ENCODE results near the gene GNA14.
"Not testable (repeated sequence)": the region's sequence is repeated elsewhere in the genome, so short reads cannot be mapped to it uniquely, and the experiment has no call there.

GNA14 gene

GRCh38 chr9:77586591-77586990, 61.5 kb downstream of the GNA14 start:
- H3K27ac ChIP-seq = no peak overlapping the region
- TF ChIP-seq ZFX (IDR thresholded peaks at IDR 0.05; ENCODE audit: borderline replicate concordance) = no peak
- TF ChIP-seq, protein P1, sequence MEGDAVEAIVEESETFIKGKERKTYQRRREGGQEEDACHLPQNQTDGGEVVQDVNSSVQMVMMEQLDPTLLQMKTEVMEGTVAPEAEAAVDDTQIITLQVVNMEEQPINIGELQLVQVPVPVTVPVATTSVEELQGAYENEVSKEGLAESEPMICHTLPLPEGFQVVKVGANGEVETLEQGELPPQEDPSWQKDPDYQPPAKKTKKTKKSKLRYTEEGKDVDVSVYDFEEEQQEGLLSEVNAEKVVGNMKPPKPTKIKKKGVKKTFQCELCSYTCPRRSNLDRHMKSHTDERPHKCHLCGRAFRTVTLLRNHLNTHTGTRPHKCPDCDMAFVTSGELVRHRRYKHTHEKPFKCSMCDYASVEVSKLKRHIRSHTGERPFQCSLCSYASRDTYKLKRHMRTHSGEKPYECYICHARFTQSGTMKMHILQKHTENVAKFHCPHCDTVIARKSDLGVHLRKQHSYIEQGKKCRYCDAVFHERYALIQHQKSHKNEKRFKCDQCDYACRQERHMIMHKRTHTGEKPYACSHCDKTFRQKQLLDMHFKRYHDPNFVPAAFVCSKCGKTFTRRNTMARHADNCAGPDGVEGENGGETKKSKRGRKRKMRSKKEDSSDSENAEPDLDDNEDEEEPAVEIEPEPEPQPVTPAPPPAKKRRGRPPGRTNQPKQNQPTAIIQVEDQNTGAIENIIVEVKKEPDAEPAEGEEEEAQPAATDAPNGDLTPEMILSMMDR (IDR thresholded peaks at IDR 0.05) = no peak

DNA sequence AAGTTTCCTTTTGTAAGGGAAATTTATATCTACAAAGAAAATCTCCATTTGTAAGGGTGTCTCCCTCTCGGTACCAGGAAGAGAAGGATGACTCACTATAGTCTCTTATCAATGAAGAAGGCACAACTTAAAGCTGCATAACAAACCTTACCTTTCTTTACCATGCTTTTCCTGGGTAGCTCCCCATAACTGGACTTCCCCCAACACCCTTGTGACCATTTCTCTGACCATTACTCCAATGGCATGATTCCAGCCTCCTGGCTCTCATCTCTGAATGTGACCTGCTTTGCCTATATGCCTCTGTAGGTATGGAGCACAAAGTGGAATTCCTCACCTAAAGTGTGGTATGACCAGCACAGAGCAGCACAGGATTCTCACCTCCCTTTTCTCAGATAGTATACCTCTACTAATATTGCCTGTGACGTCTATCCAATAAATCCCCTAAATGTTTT, 62.8 kb downstream of the GNA14 start:
- H3K27ac ChIP-seq = no peak overlapping the region
- TF ChIP-seq ZFX (IDR thresholded peaks at IDR 0.05; ENCODE audit: borderline replicate concordance) = no peak
- TF ChIP-seq, protein P1 (IDR thresholded peaks at IDR 0.05) = no peak

DNA sequence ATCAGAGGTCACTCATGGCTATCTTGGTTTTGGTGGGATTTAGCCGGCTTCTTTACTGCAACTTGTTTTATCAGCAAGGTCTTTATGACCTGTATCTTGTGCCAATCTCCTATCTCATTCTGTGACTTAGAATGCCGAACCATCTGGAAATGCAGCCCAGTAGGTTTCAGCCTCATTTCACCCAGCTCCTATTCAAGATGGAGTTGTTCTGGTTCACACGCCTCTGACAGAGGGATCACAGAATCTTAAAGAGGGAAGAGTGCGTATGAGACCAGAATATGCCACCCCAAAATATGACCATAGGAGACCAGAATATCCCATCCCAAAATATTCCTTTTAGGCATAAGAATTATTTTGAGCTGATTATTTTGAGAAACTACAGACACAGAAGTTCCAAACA, 63.2 kb downstream of the GNA14 start:
- H3K27ac ChIP-seq = not testable (repeated sequence)

DNA sequence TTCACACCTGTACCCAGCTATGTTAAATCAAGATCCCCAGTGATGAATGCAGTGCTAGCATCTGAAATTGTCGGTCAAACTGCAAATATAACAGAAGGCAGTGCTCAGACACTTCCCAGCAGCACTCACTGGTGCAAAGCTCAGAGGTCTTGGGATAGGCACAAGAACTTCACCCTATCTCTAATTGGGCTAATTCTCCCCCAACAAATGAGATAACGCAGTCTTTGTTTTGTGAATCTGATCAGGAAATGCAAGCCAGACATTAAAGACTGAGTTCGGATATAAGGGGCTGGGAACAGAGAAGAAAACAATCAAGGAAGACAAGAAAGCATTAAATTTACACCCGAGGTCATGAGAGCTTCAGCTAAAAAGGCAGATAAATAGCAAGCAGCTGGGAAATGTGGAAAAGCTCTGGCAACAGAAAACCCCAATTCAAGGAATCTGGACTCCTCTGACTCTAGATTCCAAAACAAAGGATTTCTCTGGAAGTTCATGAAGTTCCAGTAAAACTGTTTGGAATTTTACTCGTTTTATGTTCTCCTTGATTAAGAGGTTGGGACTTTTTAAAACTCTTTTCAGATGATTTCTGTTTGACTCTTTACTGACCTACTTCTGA, 65.1 kb downstream of the GNA14 start:
- no peak overlapping the region for H3K27ac ChIP-seq
- TF ChIP-seq, protein P1 (IDR thresholded peaks at IDR 0.05) = no peak
- no peak for TF ChIP-seq ZFX (IDR thresholded peaks at IDR 0.05; ENCODE audit: borderline replicate concordance)

GRCh38 chr9:77582525-77582924, 65.6 kb downstream of the GNA14 start:
- no peak overlapping the region for H3K27ac ChIP-seq
- no peak for TF ChIP-seq ZFX (IDR thresholded peaks at IDR 0.05; ENCODE audit: borderline replicate concordance)
- TF ChIP-seq, protein P1 (IDR thresholded peaks at IDR 0.05) = no peak

- TF ChIP-seq ZFX (IDR thresholded peaks at IDR 0.05; ENCODE audit: borderline replicate concordance) = no peak
- TF ChIP-seq, protein P1 (IDR thresholded peaks at IDR 0.05) = no peak
- H3K27ac ChIP-seq = no peak overlapping the region
These were observed 72.3 kb downstream of the GNA14 start for GRCh38 chr9:77575785-77576184.

DNA sequence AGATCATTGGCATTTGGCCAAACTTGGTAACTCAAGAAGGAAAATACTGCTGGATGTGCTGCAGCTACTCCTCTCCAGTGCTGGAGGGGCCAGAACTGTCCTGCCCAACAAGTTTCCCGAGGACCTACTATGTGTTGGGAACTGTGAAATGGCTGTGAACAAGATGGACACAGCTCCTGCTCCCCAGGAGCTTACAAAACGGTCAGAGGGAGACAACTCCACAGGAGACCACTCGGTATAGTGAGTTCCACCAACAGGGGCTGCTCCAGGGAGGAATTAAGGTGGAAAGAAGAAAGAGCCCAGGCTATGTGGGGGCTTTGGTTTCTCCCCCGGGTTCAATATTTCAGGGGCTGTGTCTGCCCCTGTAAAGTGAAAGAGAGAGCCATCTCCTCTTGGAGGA, 78.8 kb downstream of the GNA14 start:
- H3K27ac ChIP-seq = no peak overlapping the region
- TF ChIP-seq, protein P1 (IDR thresholded peaks at IDR 0.05) = no peak
- TF ChIP-seq ZFX (IDR thresholded peaks at IDR 0.05; ENCODE audit: borderline replicate concordance) = no peak

DNA sequence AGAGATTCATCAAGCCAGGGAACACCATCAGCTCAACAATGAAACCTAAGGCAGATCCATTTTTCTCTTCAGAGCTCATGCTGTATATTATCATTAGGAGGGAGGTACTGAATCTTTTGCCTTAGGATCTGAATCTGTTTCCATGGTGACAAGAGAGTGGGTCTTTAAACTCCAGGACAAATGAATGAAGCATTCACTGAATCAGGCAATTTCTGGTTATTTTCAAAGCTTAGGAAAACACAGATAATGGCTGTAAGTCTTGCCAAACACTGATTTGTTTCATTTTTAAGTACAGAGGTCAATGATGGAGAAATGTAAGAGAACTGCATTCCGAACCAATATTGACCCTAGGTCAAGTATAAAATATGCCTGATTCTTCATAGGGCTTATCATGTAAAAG, 84.9 kb downstream of the GNA14 start:
- no peak overlapping the region for H3K27ac ChIP-seq
- TF ChIP-seq ZFX (IDR thresholded peaks at IDR 0.05; ENCODE audit: borderline replicate concordance) = no peak
- TF ChIP-seq, protein P1 (IDR thresholded peaks at IDR 0.05) = no peak
